Cardiac muscle cell (in vitro differentiated cells and primary cell): ENCODE results near the gene THNSL1. TPM values are rescaled to one million over a fixed set of nuclear protein-coding genes. Genes with fewer than 3 reads are reported as not detected.

Experiments
- DNase-seq, 2 donors: peaks; one replicate each; pipeline versions ENCODE4 v3.0.0 to v3.0.0-alpha.2; 2010 to 2017; ENCODE audit warnings: low read depth in 1 of 2, low spot score in 1 of 2
- H3K27ac ChIP-seq: fragments of 200-600 bp; sonication (generic); 2 replicates; pipeline ENCODE4 v1.5.1; 2016
- H3K27me3 ChIP-seq: fragments of 200-600 bp; sonication (generic); 2 replicates; pipeline ENCODE4 v1.6.0; 2016; ENCODE audit warnings: control low read depth
- H3K36me3 ChIP-seq: fragments of 200-600 bp; sonication (generic); 2 replicates; pipeline ENCODE4 v1.5.1; 2016; ENCODE audit warnings: control low read depth
- H3K4me1 ChIP-seq: fragments of 200-600 bp; sonication (generic); 2 replicates; pipeline ENCODE4 v1.8.1; 2017; ENCODE audit warnings: low read depth, mild to moderate bottlenecking, mixed run types
- H3K4me3 ChIP-seq: fragments of 200-600 bp; sonication (generic); 2 replicates; pipeline ENCODE4 v1.5.1; 2016; ENCODE audit warnings: mild to moderate bottlenecking
- H3K9me3 ChIP-seq: fragments of 200-600 bp; sonication (generic); 2 replicates; pipeline ENCODE4 v1.5.1; 2017; ENCODE audit warnings: low read depth, mild to moderate bottlenecking, control low read depth
- polyA plus RNA-seq: library from polyadenylated mRNA; unstranded; fragments of >200 nt; fragmentation: Nextera tagmentation; extraction: Ambion mirVana; gene quantifications from 2 replicates; pipeline ENCODE4 v1.2.1, GENCODE V29; 2016
- total RNA-seq: library from RNA; depleted of rRNA; stranded (reverse); fragments of >200 nt; gene quantifications from 2 replicates; pipeline ENCODE4 v1.2.3, GENCODE V29; 2016
- TF ChIP-seq, protein P1 (sequence below): IDR thresholded peaks from 2 replicates; pipeline ENCODE4 v1.5.1; 2012; ENCODE audit warnings: low read depth, mild to moderate bottlenecking, low read length

THNSL1 gene
- total and polyA plus RNA-seq, 2 experiments from 2014 or later: 3.9 to 6.9 TPM

DNA sequence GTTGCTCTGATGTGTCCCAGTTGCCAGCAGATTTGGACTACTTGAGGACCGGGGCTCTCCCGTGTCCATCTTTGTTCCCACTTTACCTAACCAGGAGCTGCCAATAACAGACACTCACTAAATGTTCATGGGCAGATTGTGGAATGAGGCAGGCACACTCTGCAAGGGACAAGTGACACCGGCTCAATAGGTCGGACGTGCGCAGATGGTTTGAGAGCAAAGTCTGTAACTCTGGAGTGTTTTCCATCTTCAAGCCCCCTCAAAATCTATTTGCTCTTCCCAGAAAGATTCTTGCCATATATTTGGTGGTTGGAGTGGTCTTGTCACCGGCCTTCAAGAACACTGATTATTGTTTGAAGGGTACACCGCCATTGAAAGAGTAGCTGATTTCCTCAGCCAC is 47.2 kb downstream of the THNSL1 start:
- no peak for DNase-seq
- H3K27me3 ChIP-seq: no peaks in the 10 kb centered on the region
- no peaks in the 10 kb centered on the region for H3K4me1 ChIP-seq
- H3K36me3 ChIP-seq: no peaks in the 10 kb centered on the region
- TF ChIP-seq, protein P1, sequence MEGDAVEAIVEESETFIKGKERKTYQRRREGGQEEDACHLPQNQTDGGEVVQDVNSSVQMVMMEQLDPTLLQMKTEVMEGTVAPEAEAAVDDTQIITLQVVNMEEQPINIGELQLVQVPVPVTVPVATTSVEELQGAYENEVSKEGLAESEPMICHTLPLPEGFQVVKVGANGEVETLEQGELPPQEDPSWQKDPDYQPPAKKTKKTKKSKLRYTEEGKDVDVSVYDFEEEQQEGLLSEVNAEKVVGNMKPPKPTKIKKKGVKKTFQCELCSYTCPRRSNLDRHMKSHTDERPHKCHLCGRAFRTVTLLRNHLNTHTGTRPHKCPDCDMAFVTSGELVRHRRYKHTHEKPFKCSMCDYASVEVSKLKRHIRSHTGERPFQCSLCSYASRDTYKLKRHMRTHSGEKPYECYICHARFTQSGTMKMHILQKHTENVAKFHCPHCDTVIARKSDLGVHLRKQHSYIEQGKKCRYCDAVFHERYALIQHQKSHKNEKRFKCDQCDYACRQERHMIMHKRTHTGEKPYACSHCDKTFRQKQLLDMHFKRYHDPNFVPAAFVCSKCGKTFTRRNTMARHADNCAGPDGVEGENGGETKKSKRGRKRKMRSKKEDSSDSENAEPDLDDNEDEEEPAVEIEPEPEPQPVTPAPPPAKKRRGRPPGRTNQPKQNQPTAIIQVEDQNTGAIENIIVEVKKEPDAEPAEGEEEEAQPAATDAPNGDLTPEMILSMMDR: no peak
- no peak overlapping the region for H3K4me3 ChIP-seq
- H3K27ac ChIP-seq: no peak overlapping the region
- H3K9me3 ChIP-seq: no peaks in the 10 kb centered on the region

DNA sequence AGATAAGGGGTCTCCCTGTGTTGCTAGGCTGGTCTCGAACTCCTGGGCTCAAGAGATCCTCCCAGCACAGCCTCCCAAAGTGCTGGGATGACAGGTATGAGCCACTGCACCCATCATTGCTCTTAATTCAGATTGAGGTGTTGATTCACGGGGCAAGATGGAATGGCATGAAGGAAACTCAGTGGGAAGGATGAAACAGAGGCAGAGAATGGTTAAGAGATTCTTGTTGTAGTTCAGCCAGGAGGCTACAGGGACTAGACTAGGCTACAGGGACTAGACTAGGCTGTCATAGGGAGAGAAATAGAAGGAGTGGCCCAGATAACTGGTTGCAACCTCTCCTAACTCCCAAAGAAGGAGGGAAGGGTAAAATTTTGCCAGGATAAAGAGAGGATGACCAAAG is 48.0 kb downstream of the THNSL1 start:
- H3K4me1 ChIP-seq: no peaks in the 10 kb centered on the region
- no peaks in the 10 kb centered on the region for H3K27me3 ChIP-seq
- H3K9me3 ChIP-seq: no peaks in the 10 kb centered on the region
- H3K4me3 ChIP-seq: no peak overlapping the region
- no peak for DNase-seq
- TF ChIP-seq, protein P1: no peak
- no peaks in the 10 kb centered on the region for H3K36me3 ChIP-seq
- no peak overlapping the region for H3K27ac ChIP-seq

DNA sequence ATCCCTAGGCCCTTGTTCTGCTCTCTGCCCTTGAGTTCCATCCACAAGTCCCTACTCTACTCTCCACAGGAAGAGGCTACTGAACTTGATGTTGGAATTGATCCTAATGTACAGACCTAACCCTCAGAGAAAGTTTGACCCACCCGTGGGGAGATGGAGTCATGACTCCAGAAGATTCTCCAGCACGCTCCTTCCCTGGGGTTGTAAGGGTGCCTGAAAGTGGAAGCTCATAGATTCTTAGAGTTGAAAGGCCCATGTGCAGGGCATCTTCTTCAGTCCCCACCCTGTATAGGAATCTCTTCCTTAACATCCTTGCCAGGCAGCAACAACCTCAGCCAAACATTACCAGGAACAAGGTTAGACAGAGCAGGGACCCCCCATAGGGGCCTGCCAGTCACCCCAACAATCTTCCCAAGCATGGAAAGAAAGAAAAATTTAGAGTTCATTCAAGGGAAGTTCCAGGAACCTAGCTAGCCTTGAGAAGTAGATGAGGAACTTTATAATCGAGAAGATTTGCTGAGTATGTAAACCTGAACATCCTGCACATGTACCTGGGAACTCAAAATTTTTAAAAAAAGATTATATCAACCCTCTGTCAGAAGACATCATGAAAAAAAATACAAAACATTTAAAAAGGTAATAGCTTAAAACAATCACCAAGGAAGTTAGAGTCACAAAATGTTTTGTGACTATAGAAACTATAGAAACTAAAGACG is 49.5 kb downstream of the THNSL1 start:
- no peak for DNase-seq
- H3K27ac ChIP-seq: no peak overlapping the region
- H3K9me3 ChIP-seq: no peaks in the 10 kb centered on the region
- TF ChIP-seq, protein P1: no peak
- H3K27me3 ChIP-seq: no peaks in the 10 kb centered on the region
- no peaks in the 10 kb centered on the region for H3K4me1 ChIP-seq
- no peaks in the 10 kb centered on the region for H3K36me3 ChIP-seq
- no peak overlapping the region for H3K4me3 ChIP-seq

DNA sequence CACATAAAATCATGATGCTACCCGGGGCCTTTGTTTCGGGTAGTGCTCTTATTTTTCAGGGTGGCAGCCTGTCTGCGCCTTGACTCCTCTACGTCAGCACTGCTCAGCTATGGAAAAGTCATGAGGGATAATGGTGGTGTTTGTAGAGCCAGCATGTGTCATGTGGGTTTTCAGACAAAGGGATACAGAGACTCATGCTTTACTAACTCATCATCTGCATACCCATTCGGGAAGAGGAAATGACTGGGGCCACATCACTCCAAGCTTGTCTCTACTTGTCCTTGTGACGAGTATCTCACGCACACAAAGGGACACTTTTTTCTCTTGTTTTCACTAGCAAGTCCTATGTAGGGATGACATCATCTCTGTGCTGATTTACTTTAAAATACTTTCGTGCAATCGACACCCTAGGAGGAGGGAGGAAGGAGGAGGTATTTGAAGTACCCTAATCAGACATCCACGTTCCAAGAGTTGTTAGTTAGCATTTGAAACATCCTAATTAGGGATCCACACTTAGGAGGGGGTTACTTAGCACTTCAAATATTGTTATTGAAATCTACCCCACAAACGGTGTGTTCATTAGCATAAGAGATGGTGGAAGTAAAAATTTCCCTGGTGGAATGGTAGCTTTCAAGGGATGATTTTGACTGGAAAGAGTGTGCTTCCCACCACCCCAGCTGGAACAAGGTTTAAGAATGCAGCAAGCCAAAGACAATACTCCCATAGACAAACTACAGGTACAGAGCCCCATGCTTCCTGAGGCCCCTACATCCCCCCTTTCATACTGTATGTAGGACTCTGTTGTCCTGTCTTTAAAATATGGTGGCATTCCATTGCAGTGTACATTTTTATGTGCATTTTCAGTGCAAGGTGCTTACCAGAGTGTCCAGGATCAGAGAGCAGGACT is 52.0 kb downstream of the THNSL1 start:
- Histone ChIP-seq H3K4me1 (no peaks in the 10 kb centered on the region), H3K36me3 (no peaks in the 10 kb centered on the region), H3K27me3 (no peaks in the 10 kb centered on the region), H3K27ac (no peak overlapping the region), H3K4me3 (no peak overlapping the region), H3K9me3 (no peaks in the 10 kb centered on the region)
- TF ChIP-seq, protein P1: no peak
- DNase-seq: no peak

DNA sequence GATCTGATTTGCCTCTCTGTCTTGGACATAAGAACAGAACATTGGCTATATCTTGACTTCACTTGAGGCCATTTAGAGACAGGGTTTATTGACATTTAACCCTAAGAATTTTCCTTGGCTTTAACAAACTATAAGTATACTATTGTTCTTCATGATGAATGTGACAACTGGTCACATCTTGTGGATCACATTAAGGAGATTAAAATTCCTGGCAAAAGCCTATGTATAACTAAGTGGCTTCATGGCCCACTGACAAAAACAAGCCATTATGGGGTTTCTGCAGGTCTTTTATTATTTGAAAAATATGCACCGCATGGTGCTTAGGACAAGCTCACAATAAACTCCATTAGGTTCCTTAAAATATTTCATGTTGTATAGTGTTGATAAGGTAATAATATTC is 54.8 kb downstream of the THNSL1 start:
- no peaks in the 10 kb centered on the region for H3K9me3 ChIP-seq
- no peak overlapping the region for H3K27ac ChIP-seq
- DNase-seq: no peak
- H3K4me3 ChIP-seq: no peak overlapping the region
- no peaks in the 10 kb centered on the region for H3K4me1 ChIP-seq
- no peaks in the 10 kb centered on the region for H3K27me3 ChIP-seq
- TF ChIP-seq, protein P1: no peak
- no peaks in the 10 kb centered on the region for H3K36me3 ChIP-seq
